Heart left ventricle (tissue), 13 donors: Measurements from ENCODE around the gene PRR23B.

ENCODE experiments used
- CTCF ChIP-seq, 12 donors: fragments of 200-600 bp; sonication (generic) in 4 of 12; IDR thresholded peaks; one replicate each; pipeline versions ENCODE4 v1.5.0 to v1.8.0; 2018 to 2022; ENCODE audit warnings: antibody characterized with exemption in 12 of 12, mild to moderate bottlenecking in 5 of 12
- POLR2A ChIP-seq, 2 donors: fragments of 450-650 bp; IDR thresholded peaks; one replicate each; pipeline ENCODE4 v1.6.1; 2017; ENCODE audit warnings: antibody characterized with exemption in 2 of 2, mild to moderate bottlenecking in 2 of 2, moderate library complexity in 2 of 2
- donor health status: ischemic (EF 13 %, LVEDD 7.1; RV severe dilation, severe dysfunction).
- donor health status: DM: no; HTN: yes; CAD: no.
- donor health status: DM: no; HTN: no; CAD: no.
- donor health status: ischemic (EF 25% LVEDD 6.9; RV normal size, moderate dysfunction).
- donor health status: ischemic (EF 25% LVEDD 5.7; RV mildly dilated, moderate dysfunction).
- donor health status: ischemic (EF 35%, LVEDD 5.7; RV mildly dilated, moderate dysfunction).
- donor health status: nonischemic (EF 11% LVEDD 7.7; RV severe dilation, severe dysfunction).
- donor health status: DM: yes; HTN: yes; CAD: no.
- donor health status: PGD.
- donor health status: ischemic (EF 29% LVEDD 5.4; RV normal size, mild dysfunction).
- donor health status: nonischemic (EF 23%, LVEDD 6.1; RV moderate dilation, normal function).

- TF ChIP-seq CTCF (IDR thresholded peaks at IDR 0.05) (no peak), POLR2A (IDR thresholded peaks at IDR 0.05) (no peak)
Measured at GRCh38 chr3:139005356-139005993, 15.3 kb downstream of the PRR23B start.
